IMR-90 (cell line): ENCODE data around the gene EP300. TPM values are rescaled to one million over a fixed set of nuclear protein-coding genes. Genes with fewer than 3 reads are reported as not detected.

Source experiments
- ATAC-seq: fragments of 200-7000 bp; cut with Tn5 transposase; 2 replicates; pipeline ENCODE4 v1.9.1; 2020; ENCODE audit warnings: low read depth, mild to moderate bottlenecking, moderate library complexity
- BruUV-seq: library from RNA; stranded (reverse); fragments of 400-500 nt; replicated peaks from 2 replicates; lab custom pipeline; 2021; lab: Mats Ljungman, UMichigan
- CTCF ChIA-PET: fragments of 300-600 bp; formaldehyde crosslinking; extraction: SDS; loops from one replicate; lab custom pipeline; 2021; ENCODE audit warnings: antibody characterized with exemption; lab: Yijun Ruan, JAX
- POLR2A ChIA-PET: fragments of 300-600 bp; sonication (Branson Sonifier 250); formaldehyde crosslinking; loops from one replicate; lab custom pipeline; 2022; ENCODE audit warnings: antibody characterized with exemption; ENCODE audit not compliant: unreplicated experiment; lab: Charles Lee
- DNase-seq: peaks from one replicate; pipeline ENCODE4 v3.0.0; 2013
- H2AFZ ChIP-seq: replicated peaks from 2 replicates; pipeline ENCODE3; 2013; ENCODE audit warnings: low read length, mild to moderate bottlenecking; ENCODE audit not compliant: poor library complexity
- H2AK5ac ChIP-seq: 2 replicates; pipeline ENCODE4 v1.6.1; 2013; ENCODE audit warnings: low read depth, low read length, inconsistent platforms
- H2AK9ac ChIP-seq: replicated peaks from 2 replicates; pipeline ENCODE3; 2013; ENCODE audit warnings: mild to moderate bottlenecking, low read depth, low read length, moderate library complexity; ENCODE audit not compliant: poor library complexity
- H2BK120ac ChIP-seq: 2 replicates; pipeline ENCODE4 v1.6.1; 2013; ENCODE audit warnings: low read depth, low read length, inconsistent platforms
- H2BK15ac ChIP-seq: 3 replicates; pipeline ENCODE4 v1.6.1; 2013; ENCODE audit warnings: low read depth, low read length, inconsistent platforms
- H2BK20ac ChIP-seq: 2 replicates; pipeline ENCODE4 v1.6.1; 2013; ENCODE audit warnings: low read depth, mild to moderate bottlenecking, inconsistent platforms, low read length, moderate library complexity
- H2BK5ac ChIP-seq: 2 replicates; pipeline ENCODE4 v1.6.1; 2013; ENCODE audit warnings: mild to moderate bottlenecking, low read depth, low read length, inconsistent platforms; ENCODE audit not compliant: poor library complexity, severe bottlenecking
- H3K14ac ChIP-seq: replicated peaks from 2 replicates; pipeline ENCODE4 v1.6.1; 2013; ENCODE audit warnings: low read depth, low read length, inconsistent platforms
- H3K18ac ChIP-seq: 2 replicates; pipeline ENCODE4 v1.6.1; 2013; ENCODE audit warnings: low read depth, low read length, control low read depth
- H3K23ac ChIP-seq: 2 replicates; pipeline ENCODE4 v1.6.1; 2013; ENCODE audit warnings: low read depth, low read length, inconsistent platforms
- H3K27ac ChIP-seq: 2 replicates; pipeline ENCODE4 v1.5.1; 2013; ENCODE audit warnings: mild to moderate bottlenecking, control low read depth, low read length; ENCODE audit not compliant: insufficient read depth
- H3K27me3 ChIP-seq: 2 replicates; pipeline ENCODE4 v1.6.1; 2013; ENCODE audit warnings: low read length; ENCODE audit not compliant: control insufficient read depth, insufficient read depth
- H3K36me3 ChIP-seq: 2 replicates; pipeline ENCODE4 v1.6.1; 2013; ENCODE audit warnings: low read length, mixed read lengths; ENCODE audit not compliant: control insufficient read depth, insufficient read depth
- H3K4ac ChIP-seq: 2 replicates; pipeline ENCODE4 v1.6.1; 2013; ENCODE audit warnings: low read depth, low read length, inconsistent platforms
- H3K4me1 ChIP-seq: 2 replicates; pipeline ENCODE4 v1.6.1; 2013; ENCODE audit warnings: low read length, mixed read lengths; ENCODE audit not compliant: control insufficient read depth, insufficient read depth
- H3K4me2 ChIP-seq: 2 replicates; pipeline ENCODE4 v1.6.1; 2013; ENCODE audit warnings: low read depth, mild to moderate bottlenecking, control low read depth, low read length, moderate library complexity
- H3K4me3 ChIP-seq: 2 replicates; pipeline ENCODE4 v1.5.1; 2013; ENCODE audit warnings: low read depth, mild to moderate bottlenecking, control low read depth, low read length, moderate library complexity; ENCODE audit not compliant: insufficient read depth
- H3K56ac ChIP-seq: 2 replicates; pipeline ENCODE4 v1.6.1; 2013; ENCODE audit warnings: low read length, inconsistent platforms; ENCODE audit not compliant: insufficient read depth; ENCODE audit errors: extremely low read depth
- H3K79me1 ChIP-seq, 2 experiments: 2 replicates each; pipeline ENCODE4 v1.6.1; 2013; ENCODE audit warnings: low read length in 2 of 2, inconsistent platforms in 1 of 2, low read depth in 1 of 2
- H3K9ac ChIP-seq: 2 replicates; pipeline ENCODE4 v1.6.1; 2013; ENCODE audit warnings: low read depth, low read length, control low read depth
- H3K9me1 ChIP-seq: 2 replicates; pipeline ENCODE4 v1.6.1; 2013; ENCODE audit warnings: low read length, inconsistent platforms; ENCODE audit not compliant: insufficient read depth
- H3K9me3 ChIP-seq: 2 replicates; pipeline ENCODE4 v1.6.1; 2013; ENCODE audit warnings: low read length; ENCODE audit not compliant: control insufficient read depth, insufficient read depth
- H4K20me1 ChIP-seq: 2 replicates; pipeline ENCODE4 v1.6.1; 2013; ENCODE audit warnings: low read length, inconsistent platforms; ENCODE audit not compliant: insufficient read depth
- H4K5ac ChIP-seq: 2 replicates; pipeline ENCODE4 v1.6.1; 2013; ENCODE audit warnings: mild to moderate bottlenecking, low read depth, low read length, control low read depth
- H4K8ac ChIP-seq, 2 experiments: 2 replicates each; pipeline ENCODE4 v1.6.1; 2013; ENCODE audit warnings: low read depth in 2 of 2, low read length in 2 of 2, control low read depth in 1 of 2, inconsistent platforms in 1 of 2
- H4K91ac ChIP-seq: 2 replicates; pipeline ENCODE4 v1.6.1; 2013; ENCODE audit warnings: low read depth, low read length, inconsistent platforms; ENCODE audit not compliant: insufficient read depth
- BHLHE40 ChIP-seq: fragments of 150-350 bp; IDR thresholded peaks from 2 replicates; pipeline ENCODE4 v1.6.1; 2016; ENCODE audit warnings: mild to moderate bottlenecking, low read depth, low read length
- CEBPB ChIP-seq: IDR thresholded peaks from 2 replicates; pipeline ENCODE4 v1.6.1; 2012; ENCODE audit warnings: low read depth, low read length, improper control_type of control experiment
- CHD1 ChIP-seq: IDR thresholded peaks from 2 replicates; pipeline ENCODE4 v1.6.1; 2012; ENCODE audit warnings: low read depth, low read length, improper control_type of control experiment
- ELK1 ChIP-seq: fragments of 150-350 bp; IDR thresholded peaks from 2 replicates; pipeline ENCODE4 v1.6.1; 2016; ENCODE audit warnings: low read depth, mild to moderate bottlenecking, low read length, moderate library complexity, borderline replicate concordance
- FOS ChIP-seq: fragments of 150-350 bp; IDR thresholded peaks from 2 replicates; pipeline ENCODE4 v1.6.1; 2016; ENCODE audit warnings: low read depth, low read length
- MAFK ChIP-seq: IDR thresholded peaks from 2 replicates; pipeline ENCODE4 v1.6.1; 2012; ENCODE audit warnings: low read depth, low read length, improper control_type of control experiment
- MAZ ChIP-seq: IDR thresholded peaks from 2 replicates; pipeline ENCODE4 v1.6.1; 2012; ENCODE audit warnings: low read depth, mild to moderate bottlenecking, low read length, improper control_type of control experiment, moderate library complexity, borderline replicate concordance
- MXI1 ChIP-seq: IDR thresholded peaks from 2 replicates; pipeline ENCODE4 v1.6.1; 2012; ENCODE audit warnings: low read depth, mild to moderate bottlenecking, low read length, moderate library complexity, borderline replicate concordance
- NFE2L2 ChIP-seq: fragments of 150-350 bp; IDR thresholded peaks from 2 replicates; pipeline ENCODE4 v1.6.1; 2016; ENCODE audit warnings: low read depth, mild to moderate bottlenecking, low read length
- POLR2A ChIP-seq: IDR thresholded peaks from 2 replicates; pipeline ENCODE4 v1.6.1; 2012; ENCODE audit warnings: mild to moderate bottlenecking, low read depth, low read length
- RAD21 ChIP-seq: IDR thresholded peaks from 2 replicates; pipeline ENCODE4 v1.6.1; 2012; ENCODE audit warnings: low read length, improper control_type of control experiment
- RCOR1 ChIP-seq: IDR thresholded peaks from 2 replicates; pipeline ENCODE4 v1.6.1; 2012; ENCODE audit warnings: mild to moderate bottlenecking, low read length, improper control_type of control experiment; ENCODE audit not compliant: insufficient replicate concordance
- RFX5 ChIP-seq: IDR thresholded peaks from 2 replicates; pipeline ENCODE4 v1.8.0; 2012; ENCODE audit warnings: low read depth, mild to moderate bottlenecking, low read length, moderate library complexity
- SMC3 ChIP-seq: fragments of 150-350 bp; IDR thresholded peaks from 2 replicates; pipeline ENCODE4 v1.6.1; 2016; ENCODE audit warnings: low read depth, mild to moderate bottlenecking, antibody characterized with exemption, low read length, moderate library complexity
- USF2 ChIP-seq: fragments of 150-350 bp; IDR thresholded peaks from 2 replicates; pipeline ENCODE4 v1.6.1; 2017; ENCODE audit warnings: mild to moderate bottlenecking, antibody characterized with exemption, low read length, low read depth
- WGBS, 2 experiments: methylation state at CpG; one replicate each; pipeline versions ENCODE4 v1.1.5 to v1.1.7; 2013; ENCODE audit warnings: missing lambda C conversion rate in 2 of 2; ENCODE audit not compliant: insufficient read length in 1 of 2; ENCODE audit errors: extremely low coverage in 2 of 2; 5-methylcytosine and 5-hydroxymethylcytosine counted together
- dilution Hi-C: fragments of 300-500 bp; cut with HindIII; formaldehyde crosslinking; loops from one replicate; pipeline ENCODE4 v1.14.3; 2018; ENCODE audit warnings: low sequenced_read_pairs; ENCODE audit not compliant: unreplicated experiment
- in situ Hi-C: fragments of 300-500 bp; cut with MboI; formaldehyde crosslinking; loops from 3 replicates; pipeline ENCODE4 v1.14.3; 2019; ENCODE audit warnings: low sequenced_read_pairs, inconsistent platforms, mixed read lengths
- intact Hi-C: fragments of 100-400 bp; cut with micrococcal nuclease; formaldehyde crosslinking; loops from 2 replicates; pipeline ENCODE4 v1.10.0; 2022
- polyA plus RNA-seq, 3 experiments: library from polyadenylated mRNA; depleted of rRNA; stranded (reverse); fragments of >200 nt; gene quantifications; 2 replicates each; pipeline ENCODE4 v1.2.3, GENCODE V29; 2012; ENCODE audit warnings: low replicate concordance in 1 of 3
- total RNA-seq: library from RNA; depleted of rRNA; stranded (reverse); fragments of >200 nt; gene quantifications from 2 replicates; pipeline ENCODE4 v1.2.3, GENCODE V29; 2012

The EP300 gene
- total and polyA plus RNA-seq, 2 of the 4 experiments (the other 2 are of a cell fraction): 23.3 to 27.4 TPM

GRCh38 chr22:41116342-41116741 is 23.9 kb downstream of the EP300 start:
- Histone ChIP-seq H2BK20ac (no peak overlapping the region), H3K23ac (no peak overlapping the region), H4K20me1 (peaks cover 68% of the 10 kb centered on the region), H3K9me3 (no peaks in the 10 kb centered on the region), H4K91ac (no peak overlapping the region), H3K4ac (no peak overlapping the region), H3K4me1 (no peaks in the 10 kb centered on the region), H3K4me3 (no peak overlapping the region), H3K36me3 (peaks cover 28% of the 10 kb centered on the region), H2BK15ac (no peak overlapping the region), H3K14ac (no peak overlapping the region), H2AK5ac (no peak overlapping the region), H2AK9ac (no peak overlapping the region), H3K27ac (no peak overlapping the region), H4K8ac (no peak overlapping the region), H3K9ac (no peak overlapping the region), H3K27me3 (no peaks in the 10 kb centered on the region), H3K4me2 (no peak overlapping the region), H2BK5ac (no peak overlapping the region), H2BK120ac (no peak overlapping the region), H2AFZ (no peak overlapping the region), H3K56ac (no peak overlapping the region), H4K5ac (no peak overlapping the region), H3K18ac (no peak overlapping the region), H3K79me1 (peaks cover 28 to 72% of the 10 kb centered on the region in 2 experiments), H3K9me1 (peaks cover 18% of the 10 kb centered on the region)
- no CpG with 5 or more reads among the region's 2 CpGs for WGBS, 2 experiments
- no peak for TF ChIP-seq POLR2A
- no peak for TF ChIP-seq CHD1
- TF ChIP-seq BHLHE40: no peak
- no peak for TF ChIP-seq FOS
- no peak for TF ChIP-seq ELK1
- no peak for TF ChIP-seq USF2
- no peak for TF ChIP-seq MXI1
- TF ChIP-seq NFE2L2: no peak
- TF ChIP-seq MAZ: no peak
- TF ChIP-seq MAFK: no peak
- no peak for TF ChIP-seq CEBPB
- TF ChIP-seq RAD21: no peak
- no peak for TF ChIP-seq RCOR1
- no peak for TF ChIP-seq SMC3
- TF ChIP-seq RFX5: no peak
- no peak for DNase-seq
- BruUV-seq: no TSS peak
- in situ Hi-C loops: no loop called here
- intact Hi-C loops: no loop called here
- POLR2A ChIA-PET: no interaction called here
- dilution Hi-C loops: no loop called here
- ATAC-seq: no peak
- CTCF ChIA-PET: no interaction called here
